ENCODE results near the gene MYO18A. TPM values are rescaled to one million over a fixed set of nuclear protein-coding genes. Genes with fewer than 3 reads are reported as not detected.

The MYO18A gene
- total RNA-seq, 1 donor: 78.3 TPM

DNA sequence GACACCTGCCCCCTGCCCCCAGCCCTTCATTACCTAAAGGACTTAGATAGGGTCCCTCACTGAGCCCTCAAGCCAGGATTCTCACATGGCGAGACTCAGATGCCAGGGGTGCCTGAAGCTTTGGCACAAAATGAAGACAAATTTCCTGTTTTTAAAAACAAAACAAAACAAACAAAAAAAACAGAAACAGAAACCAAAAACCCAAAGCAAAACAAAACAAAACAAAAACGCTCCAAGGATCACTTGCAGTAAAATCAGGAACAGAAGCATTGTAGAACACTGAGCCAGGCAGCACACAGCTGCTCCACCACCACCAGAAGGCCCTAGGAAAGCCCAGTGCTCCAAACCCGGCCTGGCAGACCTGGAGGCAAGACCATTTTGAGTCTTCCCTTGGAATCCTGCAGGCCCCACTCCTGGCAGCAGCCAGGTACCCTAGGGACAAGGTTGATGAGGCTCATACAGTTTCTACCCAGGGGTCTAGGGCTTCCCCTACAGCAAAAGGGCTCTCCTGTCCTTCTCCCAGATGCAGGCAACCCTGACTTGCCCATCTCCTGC is 20.8 kb downstream of the MYO18A start:
- no peak for TF ChIP-seq CTCF (IDR thresholded peaks at IDR 0.05; ENCODE audit: insufficient read depth, low read length)
- DNase-seq (ENCODE audit: low read depth): no peak

DNA sequence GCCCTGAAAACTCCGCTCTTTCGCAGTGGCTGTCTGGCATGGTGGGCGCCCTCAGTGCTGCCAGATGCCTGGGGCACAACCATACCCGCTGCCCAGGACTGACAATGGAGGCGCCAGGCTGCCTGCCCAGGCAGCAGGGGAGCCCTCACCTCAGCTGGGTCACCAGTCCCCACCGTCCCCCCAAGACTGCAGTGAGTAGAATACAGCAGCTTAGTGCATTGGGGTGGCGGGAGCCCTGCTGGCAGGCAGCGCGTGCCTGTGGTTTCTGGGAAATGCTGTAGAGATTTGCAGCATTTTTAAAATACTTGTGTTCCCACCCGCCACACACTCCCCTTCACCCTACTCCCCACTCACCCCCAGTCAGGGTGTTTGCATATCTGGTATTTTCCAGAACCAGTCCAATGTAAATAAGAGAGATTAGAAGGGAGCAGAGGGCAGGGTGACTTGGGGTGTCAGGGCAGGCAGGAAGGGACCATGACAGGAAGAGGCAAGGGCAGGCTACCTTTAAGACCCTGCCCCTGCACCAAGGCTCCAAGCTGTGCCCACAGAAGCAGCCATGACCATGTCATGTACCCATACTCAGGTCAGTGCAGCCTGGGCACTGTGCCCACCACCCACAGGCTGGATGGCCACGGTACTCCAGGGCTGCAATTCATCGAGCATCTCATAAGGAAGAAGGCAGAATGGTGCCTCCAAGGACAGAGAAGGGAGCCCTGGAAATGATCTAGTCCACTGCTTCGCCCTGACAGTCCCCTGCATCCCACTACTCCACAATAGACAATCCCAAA is 21.5 kb downstream of the MYO18A start:
- no peak for TF ChIP-seq CTCF (IDR thresholded peaks at IDR 0.05; ENCODE audit: insufficient read depth, low read length)
- peak; percentile 70 for DNase-seq (ENCODE audit: low read depth)
- H3K4me3 ChIP-seq (ENCODE audit: low read depth, low read length): no peak overlapping the region

More for the DNA sequence above, 20.8 kb downstream of the MYO18A start:
- H3K4me3 ChIP-seq (ENCODE audit: low read depth, low read length): no peak overlapping the region

DNA sequence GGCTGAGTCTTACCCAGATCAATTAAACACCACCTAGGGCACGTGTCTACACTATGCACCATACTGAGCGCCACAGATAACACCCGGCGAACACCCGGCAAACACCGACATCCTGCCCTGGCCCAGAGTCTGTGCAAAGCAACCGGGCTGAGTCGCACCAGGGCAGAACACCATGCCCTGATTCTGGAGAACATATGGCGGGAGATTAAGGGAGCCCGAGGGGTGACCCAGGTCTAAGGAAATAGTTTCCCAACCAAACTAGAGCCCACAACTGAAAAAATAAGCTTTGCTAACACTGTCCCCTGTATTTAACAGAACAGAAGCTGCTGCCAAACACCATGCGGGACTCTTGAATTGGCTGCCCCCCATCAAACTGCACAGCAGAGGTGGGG is 22.1 kb downstream of the MYO18A start:
- no peak overlapping the region for H3K4me3 ChIP-seq (ENCODE audit: low read depth, low read length)
- TF ChIP-seq CTCF (IDR thresholded peaks at IDR 0.05; ENCODE audit: insufficient read depth, low read length): no peak
- no peak for DNase-seq (ENCODE audit: low read depth)

DNA sequence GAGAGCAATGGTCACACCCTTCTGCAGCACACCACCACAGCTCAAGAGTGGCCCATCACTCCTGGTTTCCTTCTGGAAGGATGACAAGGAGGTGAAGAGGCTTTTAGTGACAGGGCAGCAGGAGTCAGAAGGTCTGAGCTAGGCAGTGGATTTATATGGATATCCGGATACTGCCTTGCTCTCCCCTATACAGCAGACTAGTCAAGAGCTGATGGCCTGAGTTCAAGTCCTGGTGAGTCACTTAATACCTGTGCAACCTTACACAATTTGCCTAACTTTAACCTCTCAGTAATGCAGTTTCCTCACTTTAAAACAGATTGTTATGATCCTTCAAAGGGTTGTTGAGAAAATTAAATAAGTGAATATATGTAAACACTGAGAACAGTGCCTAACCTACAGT is 22.9 kb downstream of the MYO18A start:
- no peak for DNase-seq (ENCODE audit: low read depth)
- no peak for TF ChIP-seq CTCF (IDR thresholded peaks at IDR 0.05; ENCODE audit: insufficient read depth, low read length)
- no peak overlapping the region for H3K4me3 ChIP-seq (ENCODE audit: low read depth, low read length)

GRCh38 chr17:29156781-29157180 is 23.4 kb downstream of the MYO18A start:
- no peak for DNase-seq (ENCODE audit: low read depth)
- TF ChIP-seq CTCF (IDR thresholded peaks at IDR 0.05; ENCODE audit: insufficient read depth, low read length): no peak

GRCh38 chr17:29155966-29156338 is 24.2 kb downstream of the MYO18A start:
- H3K4me3 ChIP-seq (ENCODE audit: low read depth, low read length): no peak overlapping the region
- TF ChIP-seq CTCF (IDR thresholded peaks at IDR 0.05; ENCODE audit: insufficient read depth, low read length): no peak
- DNase-seq (ENCODE audit: low read depth): no peak

More at GRCh38 chr17:29156781-29157180, 23.4 kb downstream of the MYO18A start:
- no peak overlapping the region for H3K4me3 ChIP-seq (ENCODE audit: low read depth, low read length)
